Type B pancreatic cell (in vitro differentiated cells): ENCODE data around the gene REEP3. TPM values are rescaled to one million over a fixed set of nuclear protein-coding genes. Genes with fewer than 3 reads are reported as not detected.
A peak's percentile ranks its signal among the peaks of the same experiment; 100 is the strongest.
"Not testable (repeated sequence)": the region's sequence is repeated elsewhere in the genome, so short reads cannot be mapped to it uniquely, and the experiment has no call there.

Experiments
- DNase-seq: peaks from one replicate; pipeline ENCODE4 v3.0.0; 2021; ENCODE audit warnings: mixed read lengths; ENCODE audit not compliant: unreplicated experiment; ENCODE audit errors: extremely low spot score
- H3K27ac Mint-ChIP-seq: 2 replicates; pipeline ENCODE4 v1.8.0; 2021; ENCODE audit warnings: mild to moderate bottlenecking, mixed read lengths
- H3K27me3 Mint-ChIP-seq: 2 replicates; pipeline ENCODE4 v1.8.0; 2021; ENCODE audit warnings: mixed read lengths
- H3K36me3 Mint-ChIP-seq: 2 replicates; pipeline ENCODE4 v1.8.0; 2021; ENCODE audit warnings: mixed read lengths
- H3K4me1 Mint-ChIP-seq: one replicate; pipeline ENCODE4 v1.8.0; 2021; ENCODE audit warnings: mixed read lengths; ENCODE audit not compliant: unreplicated experiment
- H3K4me3 Mint-ChIP-seq: 2 replicates; pipeline ENCODE4 v1.8.0; 2021; ENCODE audit warnings: mild to moderate bottlenecking, mixed read lengths
- H3K9me3 Mint-ChIP-seq: 2 replicates; pipeline ENCODE4 v1.8.0; 2021; ENCODE audit warnings: mixed read lengths
- CTCF ChIP-seq: fragments of 200-600 bp; sonication (generic); conservative IDR thresholded peaks from 2 replicates; pipeline ENCODE4 v1.5.0; 2021; ENCODE audit warnings: antibody characterized with exemption, mild to moderate bottlenecking
- total RNA-seq: library from RNA; stranded (reverse); gene quantifications from 2 replicates; pipeline ENCODE4 v1.2.1, GENCODE V29; 2021; ENCODE audit warnings: low replicate concordance

REEP3 gene
- total RNA-seq, 1 donor from 2014 or later: 38.1 TPM

DNA sequence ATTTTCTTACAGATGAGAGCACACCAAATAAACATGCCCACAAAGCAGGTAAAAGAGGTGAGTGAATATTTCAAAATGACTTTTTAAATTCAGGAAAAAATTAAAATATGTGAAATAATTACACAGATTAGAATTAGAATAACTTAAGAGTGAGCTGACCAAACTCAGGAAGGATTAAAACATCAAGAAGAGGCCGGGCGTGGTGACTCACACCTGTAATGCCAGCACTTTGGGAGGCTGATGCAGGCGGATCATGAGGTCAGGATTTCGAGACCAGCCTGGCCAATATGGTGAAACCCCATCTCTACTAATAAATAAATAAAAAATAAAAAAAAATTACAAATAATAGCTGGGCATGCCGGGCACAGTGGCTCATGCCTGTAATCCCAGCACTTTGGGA, 140.1 kb downstream of the REEP3 start:
- Mint-ChIP-seq H3K9me3 (no peaks in the 10 kb centered on the region), H3K36me3 (no peaks in the 10 kb centered on the region), H3K27me3 (no peaks in the 10 kb centered on the region), H3K27ac (no peak overlapping the region), H3K4me1 (peaks cover 5% of the 10 kb centered on the region), H3K4me3 (no peak overlapping the region)
- no peak for DNase-seq
- TF ChIP-seq CTCF: no peak

- no peak overlapping the region for H3K4me3 Mint-ChIP-seq
- no peaks in the 10 kb centered on the region for H3K27me3 Mint-ChIP-seq
- TF ChIP-seq CTCF: no peak
- H3K27ac Mint-ChIP-seq: no peak overlapping the region
- no peak for DNase-seq
- H3K36me3 Mint-ChIP-seq: no peaks in the 10 kb centered on the region
- H3K4me1 Mint-ChIP-seq: peaks cover 11% of the 10 kb centered on the region
- H3K9me3 Mint-ChIP-seq: no peaks in the 10 kb centered on the region
These were observed 143.2 kb downstream of the REEP3 start for GRCh38 chr10:63664341-63664885.

- Mint-ChIP-seq H3K4me1 (peaks cover 11% of the 10 kb centered on the region), H3K27ac (peak overlapping the region; percentile 63)
- DNase-seq, H3K4me3 Mint-ChIP-seq, H3K9me3 Mint-ChIP-seq, H3K36me3 Mint-ChIP-seq, H3K27me3 Mint-ChIP-seq: not testable (repeated sequence)
These were observed 143.9 kb downstream of the REEP3 start for GRCh38 chr10:63665006-63665580.

GRCh38 chr10:63665670-63666134, 144.5 kb downstream of the REEP3 start:
- DNase-seq: no peak
- peak overlapping the region; percentile 63 for H3K27ac Mint-ChIP-seq
- TF ChIP-seq CTCF: no peak
- no peaks in the 10 kb centered on the region for H3K36me3 Mint-ChIP-seq
- peaks cover 3% of the 10 kb centered on the region for H3K27me3 Mint-ChIP-seq
- H3K9me3 Mint-ChIP-seq: no peaks in the 10 kb centered on the region
- H3K4me3 Mint-ChIP-seq: no peak overlapping the region
- peaks cover 17% of the 10 kb centered on the region for H3K4me1 Mint-ChIP-seq

GRCh38 chr10:63666836-63667383, 145.7 kb downstream of the REEP3 start:
- H3K27ac Mint-ChIP-seq: no peak overlapping the region
- H3K4me1 Mint-ChIP-seq: peaks cover 28% of the 10 kb centered on the region
- H3K9me3 Mint-ChIP-seq: no peaks in the 10 kb centered on the region
- no peak for TF ChIP-seq CTCF
- DNase-seq: no peak
- no peaks in the 10 kb centered on the region for H3K36me3 Mint-ChIP-seq
- H3K4me3 Mint-ChIP-seq: no peak overlapping the region
- H3K27me3 Mint-ChIP-seq: peaks cover 3% of the 10 kb centered on the region
